Uterus (tissue), 2 donors: Measurements from ENCODE around the gene JMJD6.

Experiments
- POLR2A ChIP-seq, 2 donors: fragments of 450-650 bp; IDR thresholded peaks; one replicate each; pipeline ENCODE4 v1.6.1; 2016; ENCODE audit warnings: antibody characterized with exemption in 2 of 2, mild to moderate bottlenecking in 1 of 2, moderate library complexity in 1 of 2
- TF ChIP-seq, protein P1 (sequence below), 4 experiments: fragments of 200-600 bp in 2 of 4; fragments of 450-650 bp in 2 of 4; sonication (generic) in 2 of 4; IDR thresholded peaks; one replicate each; pipeline ENCODE4 v1.5.1; 2016 to 2019; ENCODE audit warnings: antibody characterized with exemption in 4 of 4, mild to moderate bottlenecking in 2 of 4, moderate library complexity in 1 of 4

DNA sequence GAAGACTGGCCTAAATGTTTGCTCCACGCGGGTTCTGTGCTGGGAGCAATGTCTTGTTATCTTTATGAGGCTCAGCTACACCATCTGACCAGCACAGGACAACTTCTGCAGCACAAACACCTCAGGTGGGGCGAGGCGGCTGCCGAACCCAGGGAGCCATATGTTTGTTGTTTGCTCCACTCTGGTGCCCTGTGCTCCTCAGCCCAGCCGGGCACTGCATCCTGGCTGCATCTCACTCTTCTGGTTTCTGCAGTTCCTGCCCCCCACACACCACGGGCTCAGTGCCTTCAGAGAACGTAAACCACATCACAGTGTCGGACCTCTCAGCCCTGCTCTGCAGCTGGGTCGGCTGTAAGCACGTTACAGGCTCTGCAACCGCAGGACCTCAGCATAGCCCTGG, 48.1 kb downstream of the JMJD6 start:
- TF ChIP-seq, protein P1, sequence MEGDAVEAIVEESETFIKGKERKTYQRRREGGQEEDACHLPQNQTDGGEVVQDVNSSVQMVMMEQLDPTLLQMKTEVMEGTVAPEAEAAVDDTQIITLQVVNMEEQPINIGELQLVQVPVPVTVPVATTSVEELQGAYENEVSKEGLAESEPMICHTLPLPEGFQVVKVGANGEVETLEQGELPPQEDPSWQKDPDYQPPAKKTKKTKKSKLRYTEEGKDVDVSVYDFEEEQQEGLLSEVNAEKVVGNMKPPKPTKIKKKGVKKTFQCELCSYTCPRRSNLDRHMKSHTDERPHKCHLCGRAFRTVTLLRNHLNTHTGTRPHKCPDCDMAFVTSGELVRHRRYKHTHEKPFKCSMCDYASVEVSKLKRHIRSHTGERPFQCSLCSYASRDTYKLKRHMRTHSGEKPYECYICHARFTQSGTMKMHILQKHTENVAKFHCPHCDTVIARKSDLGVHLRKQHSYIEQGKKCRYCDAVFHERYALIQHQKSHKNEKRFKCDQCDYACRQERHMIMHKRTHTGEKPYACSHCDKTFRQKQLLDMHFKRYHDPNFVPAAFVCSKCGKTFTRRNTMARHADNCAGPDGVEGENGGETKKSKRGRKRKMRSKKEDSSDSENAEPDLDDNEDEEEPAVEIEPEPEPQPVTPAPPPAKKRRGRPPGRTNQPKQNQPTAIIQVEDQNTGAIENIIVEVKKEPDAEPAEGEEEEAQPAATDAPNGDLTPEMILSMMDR (IDR thresholded peaks at IDR 0.05), result no peak
- TF ChIP-seq POLR2A (IDR thresholded peaks at IDR 0.05), result no peak
